ENCODE results near the gene ALG1L2.
"Not testable (repeated sequence)": the region's sequence is repeated elsewhere in the genome, so short reads cannot be mapped to it uniquely, and the experiment has no call there.

The ALG1L2 gene

DNA sequence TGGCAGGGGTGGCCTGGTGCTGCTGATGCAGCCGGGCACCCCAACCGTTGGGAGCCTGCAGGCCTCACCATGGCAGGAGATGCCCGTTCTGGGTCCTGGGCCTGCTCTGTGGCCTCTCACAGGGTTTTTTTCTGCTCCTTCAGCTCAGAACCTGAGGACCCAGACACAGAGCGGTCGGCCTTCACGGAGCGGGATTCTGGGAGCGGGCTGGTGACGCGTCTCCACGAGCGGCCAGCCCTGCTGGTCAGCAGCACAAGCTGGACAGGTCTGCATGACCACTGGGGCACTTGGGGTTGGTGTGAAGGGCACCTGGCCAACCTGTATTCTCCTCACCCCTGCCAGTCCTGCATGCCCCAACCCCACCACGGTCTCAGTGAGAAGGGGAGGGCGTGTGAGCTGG lies 10.3 kb downstream of the ALG1L2 start:
- TF ChIP-seq, protein P1, sequence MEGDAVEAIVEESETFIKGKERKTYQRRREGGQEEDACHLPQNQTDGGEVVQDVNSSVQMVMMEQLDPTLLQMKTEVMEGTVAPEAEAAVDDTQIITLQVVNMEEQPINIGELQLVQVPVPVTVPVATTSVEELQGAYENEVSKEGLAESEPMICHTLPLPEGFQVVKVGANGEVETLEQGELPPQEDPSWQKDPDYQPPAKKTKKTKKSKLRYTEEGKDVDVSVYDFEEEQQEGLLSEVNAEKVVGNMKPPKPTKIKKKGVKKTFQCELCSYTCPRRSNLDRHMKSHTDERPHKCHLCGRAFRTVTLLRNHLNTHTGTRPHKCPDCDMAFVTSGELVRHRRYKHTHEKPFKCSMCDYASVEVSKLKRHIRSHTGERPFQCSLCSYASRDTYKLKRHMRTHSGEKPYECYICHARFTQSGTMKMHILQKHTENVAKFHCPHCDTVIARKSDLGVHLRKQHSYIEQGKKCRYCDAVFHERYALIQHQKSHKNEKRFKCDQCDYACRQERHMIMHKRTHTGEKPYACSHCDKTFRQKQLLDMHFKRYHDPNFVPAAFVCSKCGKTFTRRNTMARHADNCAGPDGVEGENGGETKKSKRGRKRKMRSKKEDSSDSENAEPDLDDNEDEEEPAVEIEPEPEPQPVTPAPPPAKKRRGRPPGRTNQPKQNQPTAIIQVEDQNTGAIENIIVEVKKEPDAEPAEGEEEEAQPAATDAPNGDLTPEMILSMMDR (IDR thresholded peaks at IDR 0.05; ENCODE audit: low read depth, low read length), result no peak
- H3K4me3 ChIP-seq (replicated peaks in 1 of 2; ENCODE audit: low read depth in 2 of 2, low read length in 2 of 2), result no peak overlapping the region
- DNase-seq (ENCODE audit: low read depth in 2 of 2), result no peak

DNA sequence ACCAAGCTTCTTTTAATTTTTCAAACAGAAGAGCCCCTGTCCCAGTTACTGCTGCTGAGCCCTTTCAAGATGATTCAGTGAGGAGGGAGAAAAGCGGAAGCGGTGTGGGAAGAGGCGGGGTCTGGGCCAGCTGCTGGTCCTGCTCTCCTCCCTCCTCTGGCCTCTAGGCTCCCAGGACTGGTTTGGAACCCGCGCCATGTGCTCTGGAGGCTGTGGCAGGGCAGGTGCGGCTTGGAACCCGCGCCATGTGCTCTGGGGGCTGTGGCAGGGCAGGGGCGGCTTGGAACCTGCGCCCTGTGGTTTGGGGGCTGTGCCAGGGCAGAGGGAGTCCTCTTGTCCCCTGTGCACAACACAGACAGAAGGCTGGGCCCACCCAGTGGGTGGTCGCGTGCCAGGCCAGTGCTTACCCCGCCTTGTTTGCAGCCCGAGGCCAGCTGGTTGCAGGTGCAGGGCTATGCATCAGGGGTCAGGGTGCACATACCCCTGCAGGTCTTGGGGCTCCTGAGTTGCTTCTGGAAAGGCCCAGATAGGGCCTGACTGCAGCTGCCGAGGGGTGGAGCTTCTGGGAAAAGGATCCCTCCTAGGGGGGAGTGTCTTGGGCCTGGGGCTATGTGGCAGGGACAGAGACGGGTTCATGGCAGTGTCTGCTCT lies 12.2 kb downstream of the ALG1L2 start:
- no peak overlapping the region for H3K4me3 ChIP-seq (replicated peaks in 1 of 2; ENCODE audit: low read depth in 2 of 2, low read length in 2 of 2)
- TF ChIP-seq, protein P1 (IDR thresholded peaks at IDR 0.05; ENCODE audit: low read depth, low read length), result no peak
- no peak for DNase-seq (ENCODE audit: low read depth in 2 of 2)

DNA sequence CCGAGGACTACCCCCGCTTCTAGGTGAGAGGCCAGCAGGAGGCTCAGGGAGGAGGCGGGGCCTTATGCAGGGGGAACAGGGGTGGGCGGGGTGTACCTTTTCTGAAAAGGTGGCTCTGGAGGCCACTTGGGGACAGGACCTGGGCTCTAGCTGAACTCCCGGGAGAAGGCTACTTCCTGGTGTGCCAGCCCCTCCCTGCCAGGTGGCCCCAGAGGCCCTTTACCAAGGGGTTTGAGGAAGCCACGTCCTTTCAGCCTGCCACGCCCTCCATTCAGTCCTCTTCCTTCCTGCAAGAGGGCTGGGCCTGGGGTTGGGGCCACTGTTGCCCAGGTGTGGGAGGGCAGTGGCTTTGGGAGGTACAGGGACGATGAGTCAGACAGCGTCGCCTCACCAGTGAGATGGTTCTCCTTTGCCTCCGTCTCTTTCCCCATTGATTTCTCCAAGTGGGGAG lies 12.9 kb downstream of the ALG1L2 start:
- not testable (repeated sequence) for DNase-seq (ENCODE audit: low read depth in 2 of 2); H3K4me3 ChIP-seq (replicated peaks in 1 of 2; ENCODE audit: low read depth in 2 of 2, low read length in 2 of 2)

DNA sequence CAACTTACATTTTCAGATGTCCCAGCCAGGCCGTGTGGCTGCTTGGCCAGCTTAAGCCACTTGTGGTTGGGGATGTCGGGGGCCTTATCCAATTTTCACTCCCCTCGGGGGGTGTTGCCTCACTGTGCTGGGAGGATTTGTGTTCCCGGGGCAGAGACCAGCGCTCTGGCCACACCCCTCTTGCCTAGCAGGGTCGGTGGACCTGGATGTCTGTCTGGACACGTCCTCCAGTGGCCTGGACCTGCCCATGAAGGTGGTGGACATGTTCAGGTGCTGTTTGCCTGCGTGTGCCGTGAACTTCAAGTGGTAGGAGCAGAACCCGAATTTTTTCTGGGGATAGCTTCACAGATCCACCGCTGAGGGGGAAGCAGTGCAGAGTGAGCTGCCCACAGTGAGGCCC lies 14.2 kb downstream of the ALG1L2 start:
- H3K4me3 ChIP-seq (replicated peaks in 1 of 2; ENCODE audit: low read depth in 2 of 2, low read length in 2 of 2), result not testable (repeated sequence)
- peak in 1 of 2 donors; percentile 41 for DNase-seq (ENCODE audit: low read depth in 2 of 2)

DNA sequence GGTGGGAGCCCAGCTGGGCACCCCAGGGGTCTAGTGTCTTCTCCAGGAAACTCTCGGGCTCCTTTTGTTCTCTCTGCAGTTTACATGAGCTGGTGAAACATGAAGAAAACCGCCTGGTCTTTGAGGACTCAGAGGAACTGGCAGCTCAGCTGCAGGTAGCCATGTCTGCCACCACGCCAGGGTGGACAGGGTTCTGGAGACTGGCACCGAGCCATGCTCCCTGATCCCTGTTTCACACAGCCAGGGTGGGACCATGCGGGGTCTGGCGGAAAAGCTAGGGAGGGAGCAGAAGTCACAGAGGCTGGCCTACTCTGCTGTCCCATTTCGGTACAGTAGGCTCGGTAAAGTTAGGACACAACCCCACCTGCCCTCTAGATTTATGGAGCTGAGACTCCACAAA lies 15.5 kb downstream of the ALG1L2 start:
- not testable (repeated sequence) for H3K4me3 ChIP-seq (replicated peaks in 1 of 2; ENCODE audit: low read depth in 2 of 2, low read length in 2 of 2); DNase-seq (ENCODE audit: low read depth in 2 of 2)

DNA sequence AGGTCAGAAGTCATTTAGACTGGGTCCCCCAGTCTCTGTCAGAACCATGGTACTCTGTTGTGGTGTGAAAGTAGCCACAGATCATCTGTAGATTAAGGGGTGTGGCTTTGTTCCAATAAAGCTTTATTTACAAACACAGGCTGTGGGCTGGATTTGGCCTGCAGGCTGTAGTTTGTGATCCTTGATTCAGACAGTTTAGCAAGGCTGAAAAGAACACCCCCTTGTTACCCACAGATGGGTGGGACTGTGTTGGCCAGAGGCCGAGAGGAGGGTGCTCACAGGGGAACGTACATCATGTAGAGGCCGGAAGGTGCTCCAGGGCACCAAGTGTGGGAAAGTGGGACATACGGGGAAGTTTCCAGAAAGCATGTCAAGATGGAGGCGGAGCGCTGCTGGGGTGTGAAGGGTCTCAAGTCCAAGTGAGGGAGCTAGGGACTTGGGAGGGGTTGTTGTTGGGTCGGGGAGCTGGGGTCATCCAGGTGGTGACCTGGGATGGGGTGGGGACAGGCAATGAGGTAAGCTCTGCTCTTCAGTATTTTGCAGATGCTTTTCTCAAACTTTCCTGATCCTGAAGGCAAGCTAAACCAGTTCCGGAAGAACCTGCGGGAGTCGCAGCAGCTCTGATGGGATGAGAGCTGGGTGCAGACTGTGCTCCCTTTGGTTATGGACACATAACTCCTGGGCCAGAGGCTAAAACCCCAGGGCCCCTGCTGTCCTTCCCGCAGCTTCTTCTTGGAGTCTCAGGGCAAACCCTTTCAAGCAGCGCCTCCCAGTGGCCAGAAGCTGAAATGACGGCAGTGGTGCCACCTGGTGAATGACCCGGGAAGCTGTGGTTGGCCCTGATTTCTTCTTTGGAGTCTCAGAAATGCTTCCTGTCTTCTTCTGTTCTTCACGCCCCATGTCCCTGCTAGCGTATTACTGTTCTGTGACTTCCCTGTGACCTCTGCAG lies 16.3 kb downstream of the ALG1L2 start:
- TF ChIP-seq, protein P1 (IDR thresholded peaks at IDR 0.05; ENCODE audit: low read depth, low read length), result peak; percentile 39
- not testable (repeated sequence) for H3K4me3 ChIP-seq (replicated peaks in 1 of 2; ENCODE audit: low read depth in 2 of 2, low read length in 2 of 2)
- peak in 1 of 2 donors; percentile 9 for DNase-seq (ENCODE audit: low read depth in 2 of 2)

DNA sequence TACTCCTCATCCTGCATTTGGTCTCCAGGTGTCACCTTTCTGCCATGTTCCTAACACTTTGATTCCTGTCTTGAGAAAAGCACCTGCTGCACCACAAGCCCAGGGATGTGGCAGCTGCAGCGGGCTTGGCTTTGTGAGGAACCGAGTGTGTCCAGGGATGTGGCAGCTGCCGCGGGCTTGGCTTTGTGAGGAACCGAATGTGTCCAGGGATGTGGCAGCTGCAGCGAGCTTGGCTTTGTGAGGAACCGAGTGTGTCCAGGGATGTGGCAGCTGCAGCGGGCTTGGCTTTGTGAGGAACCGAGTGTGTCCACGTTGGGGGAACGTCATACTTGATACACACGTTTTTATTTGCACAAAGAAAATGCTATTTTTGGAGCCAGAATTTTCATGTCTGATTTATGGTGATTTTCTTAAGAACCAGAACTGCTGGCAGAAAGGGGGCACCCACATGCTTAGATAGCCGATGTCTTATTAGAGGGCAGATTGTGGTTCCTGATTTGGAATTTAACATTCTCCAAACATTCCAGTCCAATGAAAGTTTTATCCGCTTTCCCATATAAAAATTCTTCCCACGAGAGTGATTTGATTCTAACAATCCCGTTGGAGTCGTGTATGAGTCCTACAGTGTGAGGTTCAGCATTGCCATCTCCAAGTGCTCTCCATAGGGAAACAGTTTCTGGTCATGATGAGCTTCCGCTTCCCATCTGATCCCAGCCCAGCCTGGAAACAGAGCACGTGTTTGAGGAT lies 17.2 kb downstream of the ALG1L2 start:
- DNase-seq (ENCODE audit: low read depth in 2 of 2); H3K4me3 ChIP-seq (replicated peaks in 1 of 2; ENCODE audit: low read depth in 2 of 2, low read length in 2 of 2): not testable (repeated sequence)

DNA sequence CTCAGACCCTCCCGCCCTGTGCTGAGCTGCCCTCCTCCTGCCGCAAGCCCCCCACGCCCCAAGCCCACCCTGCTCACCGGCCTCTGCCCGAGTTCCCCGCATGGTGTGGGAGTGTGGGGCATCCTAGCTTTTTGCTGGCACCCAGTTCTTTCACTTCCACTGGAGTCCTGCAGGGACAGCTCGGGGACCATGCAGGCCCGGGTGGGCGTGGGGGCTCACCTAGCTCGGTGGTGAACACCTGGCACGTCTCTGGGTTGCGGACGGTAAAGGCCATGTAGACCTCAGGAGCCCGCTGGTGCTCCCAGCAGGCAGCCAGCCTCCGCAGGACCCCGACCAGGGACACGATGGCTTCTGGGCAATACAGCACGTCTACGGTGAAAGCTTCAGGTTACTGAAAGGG lies 20.9 kb downstream of the ALG1L2 start:
- DNase-seq (ENCODE audit: low read depth in 2 of 2); H3K4me3 ChIP-seq (replicated peaks in 1 of 2; ENCODE audit: low read depth in 2 of 2, low read length in 2 of 2): not testable (repeated sequence)

DNA sequence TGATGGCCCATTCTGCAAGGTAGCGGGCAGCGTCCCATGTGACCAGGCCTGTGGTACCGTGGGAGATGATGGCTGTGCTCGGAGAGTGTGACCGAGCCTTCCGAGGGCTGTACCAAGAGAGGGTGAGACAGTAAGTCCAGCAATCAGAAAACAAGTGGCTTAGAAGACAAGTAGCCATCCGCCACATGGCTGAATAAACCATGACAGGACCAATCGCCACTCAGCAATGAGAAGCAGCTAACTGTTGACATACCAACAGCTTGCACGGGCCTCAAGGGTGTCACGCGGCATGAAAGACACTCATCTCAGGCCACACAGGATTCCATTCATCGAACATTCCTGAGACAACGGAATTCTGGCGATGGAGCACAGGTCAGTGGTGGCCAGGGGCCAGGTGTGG lies 22.6 kb downstream of the ALG1L2 start:
- DNase-seq (ENCODE audit: low read depth in 2 of 2), result peak in 1 of 2 donors; percentile 8
- not testable (repeated sequence) for H3K4me3 ChIP-seq (replicated peaks in 1 of 2; ENCODE audit: low read depth in 2 of 2, low read length in 2 of 2)

DNA sequence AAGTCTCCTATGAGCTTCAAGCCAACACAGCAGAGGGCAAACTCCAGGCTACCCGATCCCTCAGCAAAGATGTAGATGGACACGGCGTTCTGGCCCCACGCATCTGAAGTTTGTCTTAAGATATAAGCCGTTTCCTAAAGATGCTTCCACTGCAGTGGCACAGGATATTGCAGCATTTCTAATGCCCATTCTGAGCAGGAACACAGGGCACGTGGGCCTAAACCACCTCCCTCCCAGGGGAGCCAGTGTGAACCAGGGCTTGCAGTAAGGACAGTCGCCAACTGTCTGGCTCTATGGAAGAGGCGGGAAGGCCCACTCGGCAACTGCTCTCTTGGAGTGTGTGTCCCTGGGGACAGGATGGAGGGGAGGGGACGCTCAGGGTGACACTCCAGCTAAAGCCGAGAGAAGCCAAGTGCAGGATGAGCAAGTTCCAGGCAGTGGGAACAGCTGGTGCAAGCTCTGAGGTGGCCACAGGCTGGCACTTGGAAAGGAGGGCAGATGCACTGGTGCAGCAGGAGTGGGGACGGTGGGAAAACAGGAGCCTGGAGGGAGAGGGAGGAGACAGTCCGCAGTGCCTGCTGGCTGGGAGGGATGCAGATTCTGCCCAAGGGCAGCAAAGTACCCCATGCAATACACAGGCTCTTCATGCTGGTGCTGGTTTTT lies 25.8 kb downstream of the ALG1L2 start:
- not testable (repeated sequence) for H3K4me3 ChIP-seq (replicated peaks in 1 of 2; ENCODE audit: low read depth in 2 of 2, low read length in 2 of 2); DNase-seq (ENCODE audit: low read depth in 2 of 2)

DNA sequence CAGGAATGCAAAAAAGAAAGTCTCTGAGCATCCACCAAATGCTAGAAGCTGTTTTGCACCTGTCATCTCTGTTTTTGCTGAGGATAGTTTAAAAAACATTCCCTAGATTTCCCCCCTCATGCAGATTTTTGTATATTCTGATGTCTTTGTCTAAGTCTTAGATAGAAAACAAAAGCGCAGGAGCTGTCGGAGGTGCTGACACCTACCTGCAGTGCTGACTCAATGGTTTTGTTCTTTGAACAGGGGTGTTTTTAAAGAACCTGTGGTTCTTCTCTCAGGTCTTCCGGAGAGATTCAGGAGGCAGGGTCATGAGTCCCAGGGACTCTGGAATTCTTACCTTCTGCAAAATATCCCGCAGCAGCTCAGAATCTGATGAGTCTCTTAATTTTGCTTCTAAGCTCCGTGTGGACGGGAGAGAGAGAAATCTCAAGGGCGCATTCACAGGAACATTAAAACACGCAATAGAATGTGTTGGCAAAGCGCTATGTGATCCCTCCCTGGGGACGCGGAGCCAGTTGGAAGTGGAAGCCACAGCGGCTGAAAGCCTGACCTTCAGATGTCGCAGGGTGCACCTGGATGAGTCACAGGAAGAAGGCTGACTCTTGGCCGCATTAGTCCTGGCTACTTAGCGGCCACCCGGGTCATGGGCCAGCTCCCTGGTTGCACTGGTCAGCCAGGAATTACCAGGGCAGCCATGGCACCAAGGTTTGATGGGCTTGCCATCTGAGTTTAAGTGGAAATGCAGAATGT lies 27.4 kb downstream of the ALG1L2 start:
- not testable (repeated sequence) for H3K4me3 ChIP-seq (replicated peaks in 1 of 2; ENCODE audit: low read depth in 2 of 2, low read length in 2 of 2); DNase-seq (ENCODE audit: low read depth in 2 of 2)

DNA sequence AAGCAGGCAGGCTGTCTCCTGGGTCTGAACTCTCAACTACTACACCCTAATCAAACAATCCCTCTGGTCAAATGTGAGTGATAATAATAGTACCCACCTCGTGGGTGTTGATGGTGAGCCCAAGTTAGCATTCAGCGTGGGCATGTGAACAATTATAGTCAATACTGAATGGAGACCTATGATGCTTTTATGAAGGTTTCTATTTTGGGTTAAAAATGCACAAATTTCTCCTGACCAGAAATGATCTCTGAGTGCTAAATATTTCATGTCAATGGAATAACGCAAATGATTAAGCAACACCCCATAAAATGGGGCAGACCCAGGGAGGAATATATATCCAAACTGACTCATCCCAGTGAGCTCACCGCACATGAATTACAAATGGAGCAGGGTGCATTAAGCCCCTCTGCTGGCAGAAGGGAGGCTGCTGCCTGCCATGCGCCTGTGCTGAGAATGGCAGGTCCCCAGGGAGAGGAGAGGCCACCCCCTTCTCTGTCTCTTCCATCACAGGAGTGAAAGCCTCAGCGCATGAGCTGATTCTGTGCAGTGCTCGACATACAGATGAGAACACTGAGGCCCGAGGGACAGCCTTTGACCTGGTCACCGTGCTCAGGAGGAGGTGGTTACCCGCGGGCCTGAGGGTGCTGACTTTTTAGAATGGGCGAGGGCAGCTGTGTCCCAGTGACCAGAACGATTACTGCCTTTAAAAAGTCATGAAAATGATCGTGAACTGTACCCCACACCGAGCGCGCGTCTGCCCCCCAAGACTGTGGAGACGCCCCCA lies 28.9 kb downstream of the ALG1L2 start:
- DNase-seq (ENCODE audit: low read depth in 2 of 2), result peak; percentile 57 to 72
- peak overlapping the region; percentile 76 to 84 for H3K4me3 ChIP-seq (replicated peaks in 1 of 2; ENCODE audit: low read depth in 2 of 2, low read length in 2 of 2)
